Measurements from ENCODE around the gene TOMM20L.
"Not testable (repeated sequence)": the region's sequence is repeated elsewhere in the genome, so short reads cannot be mapped to it uniquely, and the experiment has no call there.

The TOMM20L gene

DNA sequence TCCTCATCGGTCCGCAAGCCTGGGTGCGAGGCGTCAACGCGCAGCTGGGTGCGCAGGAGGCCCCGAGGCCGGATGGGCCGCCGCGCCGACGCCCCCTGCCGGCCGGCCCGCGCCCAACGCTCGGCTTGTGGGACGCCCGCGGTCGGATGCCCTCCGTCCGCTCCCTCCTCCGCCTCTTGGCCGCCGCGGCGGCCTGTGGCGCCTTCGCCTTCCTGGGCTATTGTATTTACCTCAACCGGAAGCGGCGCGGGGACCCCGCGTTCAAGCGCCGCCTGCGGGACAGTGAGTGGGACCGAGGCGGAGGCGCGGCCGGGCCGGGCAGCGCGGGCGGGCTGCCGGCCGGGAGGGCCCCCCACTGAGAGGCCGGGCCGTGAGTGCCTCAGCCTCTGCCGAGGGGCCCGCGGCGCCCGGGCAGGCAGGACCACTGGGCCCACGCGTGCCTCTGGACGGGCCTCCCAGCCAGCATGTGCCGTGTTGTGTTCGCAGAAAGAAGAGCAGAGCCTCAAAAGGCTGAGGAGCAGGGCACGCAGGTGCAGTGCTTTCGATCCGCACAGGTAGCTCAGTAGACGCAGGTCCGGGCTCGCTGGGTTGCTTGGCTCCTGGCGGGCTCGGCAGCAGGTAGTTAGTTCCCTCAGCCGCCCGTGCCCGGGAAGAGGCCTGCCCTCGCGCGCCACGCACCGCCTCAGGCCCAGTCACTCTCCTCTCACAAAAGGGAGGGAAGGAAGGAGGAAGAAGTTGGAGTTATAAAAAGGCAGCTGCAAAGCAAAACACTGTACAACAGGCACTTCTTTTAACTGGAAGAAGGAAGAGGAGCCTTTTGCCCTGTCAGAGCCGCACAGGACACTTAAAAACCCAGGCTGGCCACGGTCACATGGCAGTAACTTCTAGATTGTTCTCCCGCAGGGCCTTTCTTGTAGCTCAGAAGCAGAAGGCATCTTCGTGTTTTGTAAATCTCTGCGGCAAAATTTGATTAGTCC is at the start of gene TOMM20L:
TSS of gene TOMM20L (plus strand) at position 119 of the 977 bp plus-strand sequence. CDS start at position 147, 28 bp downstream.
- DNase-seq (ENCODE audit: low spot score): peak; percentile 79

DNA sequence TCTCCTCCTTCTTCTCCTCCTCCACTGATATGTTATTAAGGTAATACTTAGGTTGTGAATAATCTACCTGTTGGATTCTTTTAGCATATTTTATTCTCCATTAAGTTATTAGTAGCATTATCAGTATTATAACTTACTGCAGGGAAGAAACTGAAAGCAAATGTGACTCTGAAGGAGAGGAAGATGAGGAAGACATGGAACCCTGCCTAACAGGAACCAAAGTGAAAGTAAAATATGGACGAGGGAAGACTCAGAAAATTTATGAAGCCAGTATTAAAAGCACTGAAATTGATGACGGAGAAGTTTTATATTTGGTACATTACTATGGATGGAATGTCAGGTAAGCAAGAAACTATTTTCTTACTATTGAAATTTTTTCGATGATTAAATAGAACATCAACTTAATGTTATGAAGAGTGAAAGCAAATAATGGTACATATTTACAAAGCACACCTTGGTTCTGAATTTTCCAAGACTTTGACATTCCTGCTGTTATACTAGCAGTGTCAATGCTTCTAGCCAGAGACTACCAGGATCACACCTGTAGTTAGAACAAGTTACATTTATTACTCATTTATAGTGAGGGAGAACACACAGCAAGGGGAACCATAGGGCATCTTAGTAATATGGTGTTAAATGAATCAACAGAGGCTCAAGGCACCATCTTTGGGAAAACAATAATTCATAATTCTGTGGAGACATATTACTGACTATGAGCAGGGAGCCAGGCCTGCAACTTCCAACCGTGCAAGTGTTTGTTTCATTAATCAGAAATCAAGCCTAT is 42.0 kb upstream of the TOMM20L start:
- peak; percentile 42 for DNase-seq (ENCODE audit: low spot score)

DNA sequence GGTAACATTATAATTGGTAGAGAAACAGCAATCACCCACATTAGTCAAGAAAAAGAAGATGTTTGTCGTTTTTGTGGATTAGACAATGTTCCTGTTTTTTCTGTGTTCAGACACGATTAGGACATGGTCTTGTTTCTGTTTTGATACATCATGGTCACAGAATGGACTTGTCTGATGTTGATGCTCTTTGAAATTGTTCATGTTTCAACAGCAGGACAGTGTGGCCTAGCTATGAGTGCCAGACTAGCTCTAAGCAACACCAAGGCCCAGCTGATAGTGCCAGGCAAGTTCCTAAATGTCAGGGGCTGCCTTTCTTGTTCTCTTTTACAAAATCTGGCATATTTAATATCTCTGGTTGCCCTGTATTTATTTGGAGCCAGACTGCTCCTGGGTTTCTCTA is 40.9 kb upstream of the TOMM20L start:
- no peak for DNase-seq (ENCODE audit: low spot score)

DNA sequence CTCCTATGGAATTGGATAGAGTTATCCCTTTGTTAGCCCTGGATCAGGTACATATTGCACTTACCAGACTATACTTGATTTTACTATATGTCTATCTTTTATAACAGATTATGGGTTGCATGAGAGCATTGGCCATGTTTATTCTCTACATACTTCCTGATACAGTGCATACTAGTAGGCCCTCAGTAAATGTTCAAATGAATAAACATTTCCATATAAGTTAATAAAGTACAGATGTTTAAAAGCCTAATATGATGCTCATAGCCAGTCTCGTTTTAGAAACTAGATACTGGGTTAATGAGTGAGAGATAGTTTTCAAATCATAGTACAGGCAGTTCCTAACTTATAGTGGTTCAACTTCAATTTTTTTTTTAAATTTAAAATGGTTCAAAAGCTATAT is 39.5 kb upstream of the TOMM20L start:
- DNase-seq (ENCODE audit: low spot score): no peak

DNA sequence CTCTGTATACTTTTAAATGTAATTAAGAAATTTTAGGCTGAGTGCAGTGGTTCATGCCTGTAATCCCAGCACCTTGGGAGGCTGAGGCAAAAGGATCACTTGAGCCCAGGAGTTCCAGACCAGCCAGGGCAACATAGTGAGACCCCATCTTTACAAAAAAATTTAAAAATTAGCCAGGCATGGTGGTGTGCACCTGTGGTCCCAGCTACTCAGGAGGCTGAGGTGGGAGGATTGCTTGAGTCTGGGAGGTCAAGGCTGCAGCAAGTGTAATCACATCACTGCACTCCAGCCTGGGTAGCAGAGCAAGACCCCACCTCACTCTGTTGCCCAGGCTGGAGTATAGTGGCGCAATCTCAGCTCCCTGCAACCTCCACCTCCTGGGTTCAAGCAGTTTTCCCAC is 33.5 kb upstream of the TOMM20L start:
- not testable (repeated sequence) for DNase-seq (ENCODE audit: low spot score)

DNA sequence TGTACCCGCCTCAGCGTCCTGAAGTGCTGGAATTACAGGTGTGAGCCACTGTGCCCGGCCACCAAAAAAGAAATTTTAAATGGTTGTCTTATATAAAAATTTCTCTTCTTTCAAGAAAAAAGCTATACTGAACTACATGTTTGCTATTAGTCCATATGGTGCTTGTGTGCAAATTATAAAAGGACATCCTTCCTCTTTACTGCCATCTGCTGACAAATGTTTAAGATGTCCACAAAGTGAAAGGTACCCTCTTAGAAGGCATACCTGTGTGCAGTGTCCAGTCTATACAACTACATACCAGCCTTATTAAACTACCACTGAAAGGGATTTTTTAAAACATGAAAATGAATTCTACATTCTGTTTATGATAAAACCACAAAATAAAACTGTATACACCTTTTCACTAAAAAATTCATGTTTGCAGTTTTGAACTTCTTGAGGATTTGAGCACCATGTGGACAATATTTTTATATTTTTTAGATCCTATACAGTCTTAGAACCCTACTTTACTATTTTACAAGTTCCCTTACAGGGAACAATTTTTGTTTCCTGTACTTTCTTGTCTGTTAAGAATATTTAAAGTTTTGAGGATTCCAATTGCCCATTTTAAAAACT is 32.8 kb upstream of the TOMM20L start:
- DNase-seq (ENCODE audit: low spot score): peak; percentile 59

DNA sequence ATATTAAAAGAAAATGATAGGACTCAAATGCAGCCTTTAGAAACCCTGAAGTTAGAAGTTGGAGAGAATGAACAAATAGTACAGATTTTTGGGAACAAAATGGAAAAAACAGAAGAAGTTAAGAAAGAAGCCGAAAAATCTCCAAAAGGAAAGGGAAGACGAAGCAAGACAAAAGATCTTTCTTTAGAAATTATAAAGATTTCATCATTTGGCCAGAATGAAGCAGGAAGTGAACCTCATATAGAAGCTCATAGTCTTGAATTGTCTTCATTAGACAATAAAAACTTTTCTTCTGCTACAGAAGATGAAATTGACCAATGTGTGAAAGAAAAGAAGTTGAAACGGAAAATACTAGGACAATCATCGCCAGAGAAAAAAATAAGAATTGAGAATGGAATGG is 31.4 kb upstream of the TOMM20L start:
- no peak for DNase-seq (ENCODE audit: low spot score)

DNA sequence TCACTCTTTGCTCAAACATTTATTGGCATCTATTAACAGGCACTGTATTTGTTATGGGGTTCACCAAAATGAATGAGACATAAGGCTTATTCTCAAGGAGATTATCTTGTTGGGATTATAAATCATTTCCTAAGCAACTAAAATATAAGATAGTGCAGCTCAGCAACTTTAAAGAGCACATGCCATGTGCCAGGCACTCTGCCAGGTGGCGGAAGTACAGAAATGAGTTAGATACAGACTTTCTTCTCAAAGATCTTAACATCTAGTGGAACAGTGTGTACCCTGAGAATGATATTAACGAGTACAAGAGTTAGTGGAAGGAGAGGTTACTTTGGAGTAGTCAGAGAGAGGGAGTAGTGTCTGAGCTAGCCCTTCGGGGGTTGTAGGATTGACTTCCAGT is 28.4 kb upstream of the TOMM20L start:
- no peak for DNase-seq (ENCODE audit: low spot score)

DNA sequence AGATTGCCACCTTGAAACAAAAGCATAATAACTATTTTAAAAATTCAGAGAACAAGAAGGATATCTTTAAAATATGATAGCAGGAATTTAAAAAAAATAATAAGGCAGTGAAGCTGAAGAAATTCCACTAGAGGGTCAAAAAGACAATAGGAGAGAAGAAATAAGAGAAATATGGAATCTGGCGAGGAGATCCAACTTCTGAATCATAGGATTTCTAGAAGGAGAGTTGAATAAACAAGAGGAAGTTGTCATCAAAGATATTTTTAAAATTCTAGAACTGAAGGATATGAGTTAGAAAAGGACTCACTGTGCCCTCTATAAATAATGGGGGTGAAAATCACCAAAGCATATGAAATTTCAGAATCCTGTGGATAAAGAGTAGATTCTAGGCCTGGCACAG is 26.8 kb upstream of the TOMM20L start:
- no peak for DNase-seq (ENCODE audit: low spot score)

DNA sequence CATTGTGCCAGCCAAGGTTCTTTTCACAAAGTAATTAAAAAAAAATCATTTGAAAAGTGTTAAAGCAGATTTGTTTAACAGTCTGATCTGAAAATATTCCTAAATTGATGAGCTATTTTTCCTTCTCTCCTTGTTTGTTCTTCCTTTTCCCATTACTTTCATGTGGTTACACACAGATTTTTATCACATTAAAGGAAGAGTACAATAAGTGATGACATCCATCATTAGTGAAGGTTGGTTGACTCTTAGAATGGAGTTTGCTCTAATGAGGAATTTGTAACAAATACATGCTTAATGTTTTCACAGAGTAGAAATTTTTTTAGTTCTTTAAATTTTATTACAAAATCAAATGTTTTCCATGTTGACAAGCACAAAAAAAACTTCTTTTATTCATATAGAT is 18.9 kb upstream of the TOMM20L start:
- DNase-seq (ENCODE audit: low spot score): no peak

DNA sequence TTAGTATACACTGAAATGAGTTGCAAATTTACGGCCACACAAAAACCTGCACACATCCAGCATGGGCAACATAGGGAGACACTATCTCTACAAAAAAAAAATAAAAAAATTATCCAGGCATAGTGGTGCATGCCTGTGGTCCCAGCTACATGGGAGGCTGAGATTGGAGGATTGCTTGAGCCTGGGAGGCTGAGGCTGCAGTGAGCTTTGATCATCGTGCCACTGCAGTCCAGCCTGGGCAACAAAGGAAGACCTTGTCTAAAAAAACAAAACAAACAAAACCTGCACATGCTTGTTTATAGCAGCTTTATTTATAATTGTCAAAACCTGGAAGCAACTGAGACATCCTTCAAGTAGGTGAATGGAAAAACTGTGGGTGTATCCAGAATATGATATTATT is 4.9 kb upstream of the TOMM20L start:
- DNase-seq (ENCODE audit: low spot score): no peak

DNA sequence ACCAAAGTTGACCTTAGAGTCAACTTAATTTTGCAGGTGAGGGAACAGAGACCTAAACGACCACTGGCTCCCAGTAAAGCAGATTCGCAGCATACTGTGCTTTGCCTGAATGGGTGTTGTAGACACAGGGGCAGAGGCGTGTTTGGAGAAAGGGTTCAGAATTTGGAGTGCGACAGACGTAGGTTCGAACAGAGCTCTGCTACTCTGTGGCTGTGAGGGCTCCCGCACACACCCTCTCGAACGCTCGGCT is 243 bp upstream of the TOMM20L start:
- no peak for DNase-seq (ENCODE audit: low spot score)

DNA sequence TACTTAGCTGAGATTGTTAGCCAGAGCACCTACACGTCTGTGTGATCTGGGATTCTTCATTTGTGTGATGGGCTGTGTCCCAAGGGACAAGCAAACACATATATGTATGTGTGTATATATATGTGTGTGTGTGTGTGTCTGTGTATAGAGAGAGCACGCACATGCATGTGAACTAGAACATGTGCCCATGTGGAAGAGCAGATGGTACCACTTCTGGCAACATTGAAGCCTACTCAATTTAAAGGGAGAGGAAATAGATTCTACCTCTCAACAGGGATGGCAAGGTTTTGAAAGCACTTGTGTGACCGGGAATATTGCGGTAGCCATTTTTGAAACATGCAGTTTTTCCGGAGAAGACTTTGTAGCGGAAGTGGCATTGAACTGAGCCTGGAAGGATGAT is 1.4 kb downstream of the TOMM20L start:
- DNase-seq (ENCODE audit: low spot score): no peak

DNA sequence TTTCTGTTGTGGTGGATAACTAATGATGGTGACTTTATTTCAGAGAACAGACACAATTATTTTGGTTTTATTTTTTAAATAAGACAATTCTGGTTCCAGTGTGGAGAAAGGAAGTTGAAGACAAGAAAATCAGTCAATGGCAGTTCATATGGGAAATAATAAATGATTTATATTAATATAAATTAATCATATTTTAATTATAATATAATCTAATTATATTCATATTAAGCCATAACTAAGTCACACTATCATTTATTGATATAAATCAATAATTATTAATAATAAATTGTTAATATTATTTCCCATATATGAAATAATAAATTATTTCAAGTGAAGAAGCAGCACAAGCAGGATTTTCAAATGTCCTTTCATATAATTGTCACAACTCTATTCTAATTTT is 2.8 kb downstream of the TOMM20L start:
- DNase-seq (ENCODE audit: low spot score): no peak

DNA sequence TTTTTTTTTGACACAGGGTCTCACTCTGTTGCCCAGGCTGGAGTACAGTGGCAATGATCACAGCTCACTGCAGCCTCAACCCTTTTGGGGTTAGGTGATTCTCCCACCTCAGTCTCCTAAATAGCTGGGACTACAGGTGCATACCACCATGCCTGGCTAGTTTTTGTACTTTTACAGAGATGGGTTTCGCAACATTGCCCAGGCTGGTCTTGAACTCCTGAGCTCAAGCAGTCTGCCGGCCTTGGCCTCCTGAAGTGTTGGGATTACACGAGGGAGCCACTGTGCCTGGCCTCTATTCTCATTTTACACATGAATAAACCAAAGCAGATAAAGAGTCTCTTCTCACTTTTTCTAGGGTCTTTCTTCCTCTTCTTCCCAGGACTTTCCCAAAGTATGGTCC is 3.2 kb downstream of the TOMM20L start:
- no peak for DNase-seq (ENCODE audit: low spot score)

DNA sequence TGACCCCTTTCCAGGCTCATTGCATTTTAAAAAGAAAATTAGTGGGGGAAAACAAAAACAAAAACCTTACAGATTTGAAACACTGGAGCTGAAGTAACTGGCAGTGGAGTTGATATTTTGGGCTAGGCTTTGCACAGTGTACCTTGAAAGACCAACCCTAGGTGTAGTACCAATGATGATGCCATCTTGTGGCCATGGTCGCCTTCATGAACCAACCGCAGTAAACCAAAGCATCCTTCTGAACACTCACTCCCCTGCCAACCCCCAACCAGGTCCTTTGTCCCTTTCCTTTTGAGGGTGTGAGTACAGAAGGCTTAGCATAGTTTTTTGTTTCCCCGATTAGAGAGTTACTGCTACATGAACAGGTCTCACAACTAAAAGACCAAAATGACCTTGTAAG is 5.9 kb downstream of the TOMM20L start:
- no peak for DNase-seq (ENCODE audit: low spot score)

DNA sequence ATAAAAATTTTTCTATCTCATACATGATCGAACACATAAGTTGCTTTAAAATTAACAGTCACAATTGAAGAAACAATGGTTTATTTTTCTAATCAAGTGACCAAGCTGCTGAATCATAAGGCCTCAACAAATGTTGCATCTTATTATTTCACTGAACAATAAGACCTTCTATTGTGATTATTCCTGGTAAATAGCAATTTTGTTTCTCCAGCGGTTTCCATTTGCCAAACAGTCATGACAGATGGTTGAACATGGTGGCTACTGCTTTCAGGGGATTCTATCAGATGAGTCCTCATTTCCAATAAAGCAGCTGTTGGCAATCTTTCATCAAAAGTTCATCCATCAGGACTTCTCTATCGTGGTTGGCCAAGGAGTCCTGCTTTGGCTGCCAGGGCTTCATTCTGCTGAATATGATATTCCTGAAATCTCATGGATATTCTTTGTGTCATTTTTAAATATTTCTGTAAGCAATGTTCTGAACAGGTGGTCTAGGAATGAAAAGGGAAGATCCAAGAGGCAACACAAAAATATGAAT is 13.0 kb downstream of the TOMM20L start:
- DNase-seq (ENCODE audit: low spot score): no peak

DNA sequence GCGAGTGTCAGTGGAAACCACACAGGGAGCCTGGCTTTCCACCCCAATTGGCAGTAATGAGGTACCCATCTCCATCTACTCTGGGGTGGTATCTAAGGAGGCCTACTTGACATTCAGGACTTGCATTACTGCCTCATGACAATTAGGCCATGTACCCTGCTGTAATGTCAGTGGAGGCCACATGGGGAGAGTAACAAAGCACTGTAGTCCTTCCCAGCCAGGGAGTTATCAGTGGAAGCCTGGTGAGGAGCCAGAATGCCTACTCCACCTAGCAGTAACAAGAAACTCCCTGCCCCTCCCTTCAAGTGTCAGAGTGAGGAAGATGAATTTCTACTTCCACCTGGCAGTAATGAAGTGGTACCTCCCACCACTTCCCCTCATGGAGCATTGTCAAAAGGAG is 19.1 kb downstream of the TOMM20L start:
- peak; percentile 60 for DNase-seq (ENCODE audit: low spot score)

DNA sequence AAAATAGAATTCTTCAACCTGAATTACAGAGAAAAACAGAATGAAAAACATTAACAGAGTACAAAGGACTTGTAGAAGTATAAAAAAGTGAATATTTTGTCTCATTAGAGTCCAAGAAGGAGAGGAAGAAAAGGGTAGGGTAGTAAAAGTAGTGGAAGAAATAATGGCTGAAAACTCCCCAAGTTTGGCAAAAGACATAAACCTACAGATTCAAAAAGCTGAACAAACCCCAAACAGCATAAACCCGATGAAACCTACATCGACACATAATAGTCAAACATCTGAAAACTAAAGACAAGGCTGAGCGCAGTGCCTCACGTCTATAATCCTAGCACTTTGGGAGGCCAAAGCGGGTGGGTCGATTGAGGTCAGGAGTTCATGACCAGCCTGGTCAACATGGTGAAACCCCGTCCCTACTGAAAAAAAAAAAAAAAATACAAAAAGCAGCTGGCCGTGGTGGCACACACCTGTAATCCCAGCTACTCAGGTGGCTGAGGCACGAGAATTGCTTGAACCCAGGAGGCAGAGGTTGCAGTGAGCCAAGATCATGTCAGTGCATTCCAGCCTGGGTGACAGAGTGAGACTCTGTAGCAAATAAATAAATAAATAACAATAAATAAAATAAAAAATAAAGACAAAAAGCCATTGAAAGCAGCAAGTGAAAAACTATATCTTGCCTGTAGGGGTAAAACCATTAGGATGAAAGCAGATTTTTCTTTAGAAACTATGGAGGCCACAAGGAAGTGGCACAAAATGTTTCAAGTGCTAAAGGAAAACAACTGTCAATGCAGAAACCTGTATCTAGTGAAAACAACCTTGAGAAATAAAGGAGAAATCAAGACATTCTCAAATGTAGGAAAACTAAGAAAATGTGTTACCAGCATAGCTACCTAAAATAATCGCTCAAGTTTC is 20.2 kb downstream of the TOMM20L start:
- no peak for DNase-seq (ENCODE audit: low spot score)

DNA sequence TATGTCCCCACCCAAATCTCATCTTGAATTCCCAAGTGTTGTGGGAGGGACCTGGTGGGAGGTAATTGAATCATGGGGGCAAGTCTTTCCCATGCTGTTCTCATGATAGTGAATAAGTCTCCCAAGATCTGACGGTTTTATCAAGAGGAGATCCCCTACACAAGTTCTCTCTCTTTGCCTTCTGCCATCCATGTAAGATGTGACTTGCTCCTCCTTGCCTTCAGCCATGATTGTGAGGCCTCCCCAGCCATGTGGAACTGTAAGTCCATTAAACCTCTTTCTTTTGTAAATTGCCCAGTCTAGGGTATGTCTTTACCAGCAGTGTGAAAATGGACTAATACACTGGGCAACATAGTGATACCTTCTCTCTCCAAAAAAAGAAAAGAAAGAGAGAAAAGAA is 21.2 kb downstream of the TOMM20L start:
- not testable (repeated sequence) for DNase-seq (ENCODE audit: low spot score)

DNA sequence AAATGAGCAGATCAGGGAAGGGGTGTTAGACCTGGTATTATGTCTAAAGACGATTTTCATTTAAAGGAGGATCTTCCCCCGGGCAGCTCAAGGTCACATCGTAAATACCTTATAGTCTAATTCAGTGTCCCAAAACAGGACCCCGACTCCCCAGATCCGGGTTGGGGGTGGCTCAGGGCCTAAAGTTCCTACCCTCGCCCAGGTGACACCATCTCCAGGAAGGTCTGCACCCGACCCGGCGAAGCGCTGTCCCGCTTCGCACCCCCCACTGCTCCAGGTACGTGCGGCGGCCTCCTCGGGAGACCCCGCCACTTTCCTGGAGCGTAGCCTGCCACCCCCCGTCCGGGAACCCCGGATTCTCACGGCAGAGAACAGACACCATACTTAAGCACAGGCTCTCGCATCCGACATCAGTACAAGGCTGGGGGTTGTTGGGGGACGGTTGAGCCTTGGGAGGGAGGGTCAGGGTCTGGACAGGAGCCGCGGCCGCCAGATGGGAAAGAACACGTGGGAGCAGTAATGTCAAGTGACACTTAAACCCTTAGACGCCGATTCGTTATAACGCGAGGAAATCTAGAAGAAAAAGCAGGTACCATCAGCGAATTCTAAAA is 31.0 kb downstream of the TOMM20L start:
- no peak for DNase-seq (ENCODE audit: low spot score)

All from hematopoietic multipotent progenitor cell treated with erythropoietin and hydrocortisone succinate and interleukin-3 and kit ligand, for 17 days (in vitro differentiated cells).